H1 (cell line): Measurements from ENCODE around the gene HMX1.

Source experiments
- ATF2 ChIP-seq: IDR thresholded peaks from 2 replicates; pipeline ENCODE4 v1.6.1; 2012; ENCODE audit warnings: low read length, inconsistent platforms
- TF ChIP-seq, protein P1 (sequence below), 3 experiments: IDR thresholded peaks; 1 replicate in 2 of 3; 2 replicates in 1 of 3; pipeline versions ENCODE4 v1.5.1 to v1.6.1; 2011; ENCODE audit warnings: low read length in 3 of 3, mild to moderate bottlenecking in 3 of 3, inconsistent platforms in 2 of 3, low read depth in 1 of 3, moderate library complexity in 1 of 3; ENCODE audit not compliant: insufficient read depth in 1 of 3; ENCODE audit errors: control extremely low read depth in 1 of 3

GRCh38 chr4:8835521-8836365 lies 35.9 kb downstream of the HMX1 start:
- no peak for TF ChIP-seq ATF2
- TF ChIP-seq, protein P1, sequence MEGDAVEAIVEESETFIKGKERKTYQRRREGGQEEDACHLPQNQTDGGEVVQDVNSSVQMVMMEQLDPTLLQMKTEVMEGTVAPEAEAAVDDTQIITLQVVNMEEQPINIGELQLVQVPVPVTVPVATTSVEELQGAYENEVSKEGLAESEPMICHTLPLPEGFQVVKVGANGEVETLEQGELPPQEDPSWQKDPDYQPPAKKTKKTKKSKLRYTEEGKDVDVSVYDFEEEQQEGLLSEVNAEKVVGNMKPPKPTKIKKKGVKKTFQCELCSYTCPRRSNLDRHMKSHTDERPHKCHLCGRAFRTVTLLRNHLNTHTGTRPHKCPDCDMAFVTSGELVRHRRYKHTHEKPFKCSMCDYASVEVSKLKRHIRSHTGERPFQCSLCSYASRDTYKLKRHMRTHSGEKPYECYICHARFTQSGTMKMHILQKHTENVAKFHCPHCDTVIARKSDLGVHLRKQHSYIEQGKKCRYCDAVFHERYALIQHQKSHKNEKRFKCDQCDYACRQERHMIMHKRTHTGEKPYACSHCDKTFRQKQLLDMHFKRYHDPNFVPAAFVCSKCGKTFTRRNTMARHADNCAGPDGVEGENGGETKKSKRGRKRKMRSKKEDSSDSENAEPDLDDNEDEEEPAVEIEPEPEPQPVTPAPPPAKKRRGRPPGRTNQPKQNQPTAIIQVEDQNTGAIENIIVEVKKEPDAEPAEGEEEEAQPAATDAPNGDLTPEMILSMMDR (IDR thresholded peaks at IDR 0.05; ENCODE audit: control extremely low read depth in 1 of 3, insufficient read depth in 1 of 3, low read depth in 1 of 3, low read length in 3 of 3), result peak in 1 of 3 experiments; percentile 24; a peak in 1 of 4 replicates
